Thoracic aorta (tissue), 2 donors: Measurements from ENCODE around the gene RBFOX1. TPM values are rescaled to one million over a fixed set of nuclear protein-coding genes. Genes with fewer than 3 reads are reported as not detected.

Source experiments
- ATAC-seq: fragments of 150-250 bp; one replicate; pipeline ENCODE4 v1.8.0; 2017; ENCODE audit warnings: low read depth; ENCODE audit not compliant: insufficient number of reproducible peaks, low FRiP score
- DNase-seq: peaks from one replicate; pipeline ENCODE4 v3.0.0-alpha.2; 2020; ENCODE audit warnings: low spot score
- H3K27ac ChIP-seq, 2 donors: fragments of 200-600 bp; sonication (generic); 1 replicate in 1 of 2; 2 replicates in 1 of 2; pipeline ENCODE4 v1.5.1; 2016; ENCODE audit warnings: mild to moderate bottlenecking in 2 of 2, moderate library complexity in 2 of 2
- H3K27me3 ChIP-seq: fragments of 200-600 bp; sonication (generic); replicated peaks from 2 replicates; pipeline ENCODE4 v1.6.0; 2016; ENCODE audit warnings: mild to moderate bottlenecking; ENCODE audit not compliant: insufficient read depth
- H3K36me3 ChIP-seq: fragments of 200-600 bp; sonication (generic); one replicate; pipeline ENCODE4 v1.5.1; 2016
- H3K4me1 ChIP-seq, 2 donors: fragments of 200-600 bp; sonication (generic); 1 replicate in 1 of 2; 2 replicates in 1 of 2; pipeline versions ENCODE4 v1.5.1 to v1.6.0; 2016; ENCODE audit warnings: low read depth in 2 of 2, mild to moderate bottlenecking in 1 of 2; ENCODE audit not compliant: control insufficient read depth in 1 of 2
- H3K4me3 ChIP-seq: fragments of 200-600 bp; sonication (generic); 2 replicates; pipeline ENCODE4 v1.5.1; 2016; ENCODE audit warnings: mild to moderate bottlenecking
- H3K9me3 ChIP-seq: fragments of 200-600 bp; sonication (generic); 2 replicates; pipeline ENCODE4 v1.5.1; 2016
- total RNA-seq, 2 donors: library from RNA; depleted of rRNA; stranded (reverse); fragments of >200 nt; gene quantifications; one replicate each; pipeline versions ENCODE4 v1.1.0 to v1.2.3, GENCODE V29; 2016
- TF ChIP-seq, protein P1 (sequence below): fragments of 200-600 bp; sonication (generic); IDR thresholded peaks from one replicate; pipeline ENCODE4 v1.5.1; 2019; ENCODE audit warnings: antibody characterized with exemption

The RBFOX1 gene
- total RNA-seq, 2 donors from 2014 or later, result not detected

DNA sequence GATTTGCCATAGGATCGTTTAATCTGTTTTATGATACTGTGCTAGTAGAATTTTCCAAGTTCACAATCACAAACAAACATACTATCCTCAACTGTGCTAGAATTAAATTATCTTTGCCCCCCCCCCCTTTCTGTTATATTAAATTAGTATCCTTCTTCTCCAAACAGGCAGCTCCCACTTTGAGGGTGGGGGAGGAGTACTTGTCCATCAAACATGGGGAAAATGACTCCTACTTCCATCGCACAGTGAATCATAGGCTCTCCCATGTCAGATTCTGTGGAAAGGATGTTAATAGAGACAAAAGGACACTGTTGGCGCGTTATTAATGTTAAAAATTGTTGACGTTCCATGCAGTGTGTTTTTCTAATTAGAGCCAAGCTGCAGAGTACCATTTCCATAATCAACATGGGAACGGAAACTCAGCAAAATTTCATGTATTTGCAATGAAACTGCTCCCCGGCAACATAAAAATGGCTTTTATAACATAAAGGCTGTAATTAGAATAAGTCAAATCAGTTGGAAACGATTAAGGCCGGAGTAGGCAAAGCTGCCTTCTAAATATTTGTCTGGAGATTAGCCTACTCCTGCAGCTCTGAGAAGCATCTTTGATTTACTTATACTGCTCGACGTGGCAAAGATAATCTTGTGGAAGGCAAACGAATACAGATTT lies 104.6 kb downstream of the RBFOX1 start:
- no peaks in the 10 kb centered on the region for H3K9me3 ChIP-seq

DNA sequence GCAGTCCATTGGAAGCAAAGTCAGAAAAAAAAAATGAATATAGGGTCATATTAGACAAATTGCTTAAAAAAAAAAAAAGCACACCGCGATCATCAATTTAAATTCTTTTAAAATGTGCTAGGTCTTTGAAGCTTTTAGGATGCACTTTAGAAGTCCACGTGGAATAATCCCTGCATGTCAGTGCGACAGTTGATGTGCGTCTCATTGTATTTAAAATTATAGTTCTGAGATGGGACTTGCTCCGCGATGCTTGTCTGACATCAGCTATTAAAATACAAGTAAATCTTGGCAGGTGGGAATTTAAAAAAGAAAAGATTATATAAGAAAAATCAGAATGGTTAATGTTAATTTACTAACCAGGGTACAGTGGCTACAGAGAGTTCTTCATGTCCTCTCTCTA lies 105.2 kb downstream of the RBFOX1 start:
- TF ChIP-seq, protein P1, sequence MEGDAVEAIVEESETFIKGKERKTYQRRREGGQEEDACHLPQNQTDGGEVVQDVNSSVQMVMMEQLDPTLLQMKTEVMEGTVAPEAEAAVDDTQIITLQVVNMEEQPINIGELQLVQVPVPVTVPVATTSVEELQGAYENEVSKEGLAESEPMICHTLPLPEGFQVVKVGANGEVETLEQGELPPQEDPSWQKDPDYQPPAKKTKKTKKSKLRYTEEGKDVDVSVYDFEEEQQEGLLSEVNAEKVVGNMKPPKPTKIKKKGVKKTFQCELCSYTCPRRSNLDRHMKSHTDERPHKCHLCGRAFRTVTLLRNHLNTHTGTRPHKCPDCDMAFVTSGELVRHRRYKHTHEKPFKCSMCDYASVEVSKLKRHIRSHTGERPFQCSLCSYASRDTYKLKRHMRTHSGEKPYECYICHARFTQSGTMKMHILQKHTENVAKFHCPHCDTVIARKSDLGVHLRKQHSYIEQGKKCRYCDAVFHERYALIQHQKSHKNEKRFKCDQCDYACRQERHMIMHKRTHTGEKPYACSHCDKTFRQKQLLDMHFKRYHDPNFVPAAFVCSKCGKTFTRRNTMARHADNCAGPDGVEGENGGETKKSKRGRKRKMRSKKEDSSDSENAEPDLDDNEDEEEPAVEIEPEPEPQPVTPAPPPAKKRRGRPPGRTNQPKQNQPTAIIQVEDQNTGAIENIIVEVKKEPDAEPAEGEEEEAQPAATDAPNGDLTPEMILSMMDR, result no peak
- H3K27me3 ChIP-seq, result no peaks in the 10 kb centered on the region
- H3K27ac ChIP-seq, result no peak overlapping the region
- DNase-seq (no peak), ATAC-seq (no peak)
- no peaks in the 10 kb centered on the region for H3K36me3 ChIP-seq
- no peaks in the 10 kb centered on the region for H3K9me3 ChIP-seq
- no peak overlapping the region for H3K4me3 ChIP-seq
- no peaks in the 10 kb centered on the region for H3K4me1 ChIP-seq

More for the DNA sequence above, 104.6 kb downstream of the RBFOX1 start:
- no peaks in the 10 kb centered on the region for H3K36me3 ChIP-seq
- no peak overlapping the region for H3K4me3 ChIP-seq
- no peaks in the 10 kb centered on the region for H3K27me3 ChIP-seq
- no peak for DNase-seq
- no peak overlapping the region for H3K27ac ChIP-seq
- H3K4me1 ChIP-seq, result no peaks in the 10 kb centered on the region
- TF ChIP-seq, protein P1, result no peak
- ATAC-seq, result no peak

DNA sequence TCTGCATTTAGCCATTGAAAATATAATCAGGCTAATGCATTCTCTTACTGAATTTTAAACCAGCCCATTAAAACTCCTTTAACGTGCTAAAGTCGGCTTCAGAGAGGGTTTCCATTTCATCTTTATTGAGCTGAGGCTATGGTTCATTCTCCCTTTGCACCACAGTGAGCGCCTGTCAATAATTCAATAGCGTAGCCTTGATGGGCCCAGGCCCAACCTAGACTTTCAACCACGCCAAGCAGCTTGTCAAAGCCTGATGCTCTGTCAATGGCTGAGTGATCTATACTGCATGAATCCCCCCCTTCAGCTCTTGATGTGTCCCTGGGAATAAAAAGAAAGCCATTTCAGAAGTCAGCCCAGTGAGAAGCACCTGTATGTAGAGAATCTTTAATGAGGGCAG lies 106.0 kb downstream of the RBFOX1 start:
- no peaks in the 10 kb centered on the region for H3K27me3 ChIP-seq
- no peaks in the 10 kb centered on the region for H3K4me1 ChIP-seq
- DNase-seq (no peak), ATAC-seq (no peak)
- H3K9me3 ChIP-seq, result no peaks in the 10 kb centered on the region
- H3K4me3 ChIP-seq, result no peak overlapping the region
- H3K27ac ChIP-seq, result no peak overlapping the region
- TF ChIP-seq, protein P1, result no peak
- H3K36me3 ChIP-seq, result no peaks in the 10 kb centered on the region

DNA sequence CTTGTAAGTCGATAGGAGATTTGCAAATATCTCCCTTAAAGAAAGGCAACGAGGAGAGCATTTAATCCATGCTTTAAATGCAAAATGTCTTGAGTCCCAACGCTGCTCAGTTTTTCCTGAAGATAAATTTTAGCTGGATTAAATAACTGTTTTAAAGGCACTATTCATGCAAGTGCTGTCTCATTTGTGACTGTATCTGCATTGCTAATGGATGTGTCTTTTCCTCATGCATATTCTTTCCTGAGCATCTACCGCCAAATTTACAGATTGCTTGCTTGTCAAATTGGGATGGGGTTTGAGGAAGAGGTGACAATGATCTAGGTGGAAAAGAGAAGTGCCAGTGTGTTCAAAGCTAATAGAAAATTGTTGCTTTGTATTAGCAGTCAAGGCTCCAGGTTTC lies 106.9 kb downstream of the RBFOX1 start:
- Histone ChIP-seq H3K4me3 (no peak overlapping the region), H3K27ac (no peak overlapping the region), H3K36me3 (no peaks in the 10 kb centered on the region), H3K27me3 (no peaks in the 10 kb centered on the region), H3K9me3 (no peaks in the 10 kb centered on the region), H3K4me1 (no peaks in the 10 kb centered on the region)
- ATAC-seq, result no peak
- TF ChIP-seq, protein P1, result no peak
- no peak for DNase-seq

DNA sequence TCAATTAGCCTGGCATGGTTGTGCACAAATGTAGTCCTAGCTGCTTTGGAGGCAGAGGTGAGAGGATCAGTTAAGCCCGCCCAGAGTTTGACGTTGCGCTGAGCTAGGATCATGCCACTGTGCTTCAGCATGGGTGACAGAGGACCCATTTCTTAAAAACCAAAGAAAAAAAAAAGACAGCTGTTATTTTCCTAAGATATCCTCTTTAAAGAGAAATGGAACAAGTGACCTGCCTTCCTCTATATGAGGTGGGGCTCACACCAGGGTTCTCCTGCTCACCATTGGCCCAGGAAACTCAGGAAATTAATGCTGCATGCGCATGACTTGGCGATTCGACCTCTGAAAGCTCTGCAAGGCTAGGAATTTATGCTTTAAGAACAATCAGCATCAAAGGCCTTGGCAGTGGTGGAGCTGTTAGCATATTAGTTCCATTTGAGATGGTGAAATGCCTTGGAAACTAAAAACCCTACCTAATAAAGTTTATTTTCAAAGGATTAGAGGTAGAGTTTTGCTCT lies 108.3 kb downstream of the RBFOX1 start:
- Histone ChIP-seq H3K9me3 (no peaks in the 10 kb centered on the region), H3K4me3 (no peak overlapping the region), H3K27ac (no peak overlapping the region), H3K4me1 (no peaks in the 10 kb centered on the region), H3K27me3 (no peaks in the 10 kb centered on the region), H3K36me3 (no peaks in the 10 kb centered on the region)
- ATAC-seq (no peak), DNase-seq (no peak)
- TF ChIP-seq, protein P1, result no peak
